ENCODE data around the gene STON2. TPM values are rescaled to one million over a fixed set of nuclear protein-coding genes. Genes with fewer than 3 reads are reported as not detected.

Gene STON2
- total and polyA plus RNA-seq, 4 donors: 1.9 to 30.0 (median 7.3) TPM

GRCh38 chr14:81236138-81236537 lies 164.0 kb downstream of the STON2 start:
- Histone ChIP-seq H3K4me3 (ENCODE audit: low read depth in 1 of 3, low read length in 3 of 3) (no peak overlapping the region), H3K27me3 (ENCODE audit: control insufficient read depth in 4 of 4, insufficient read depth in 4 of 4, low read length in 3 of 4) (no peaks in the 10 kb centered on the region), H3K4me1 (ENCODE audit: control insufficient read depth in 4 of 4, insufficient read depth in 4 of 4, low read length in 3 of 4) (no peaks in the 10 kb centered on the region), H3K27ac (ENCODE audit: low read depth in 1 of 2, low read length in 2 of 2) (no peak overlapping the region), H3K36me3 (ENCODE audit: control insufficient read depth in 4 of 4, insufficient read depth in 3 of 4, low read depth in 1 of 4, low read length in 3 of 4) (no peaks in the 10 kb centered on the region), H3K9me3 (ENCODE audit: control insufficient read depth in 4 of 4, low read length in 3 of 4) (no peaks in the 10 kb centered on the region), H3K9ac (ENCODE audit: low read depth in 1 of 2, low read length in 2 of 2) (no peak overlapping the region)
- WGBS: 96% methylated on average over 20 of the region's 20 CpGs
- DNase-seq (ENCODE audit: low spot score): no peak
- no peak for TF ChIP-seq ATF3 (IDR thresholded peaks at IDR 0.05)
- no peak for TF ChIP-seq ZBTB33 (IDR thresholded peaks at IDR 0.05)
- no peak for TF ChIP-seq JUND (IDR thresholded peaks at IDR 0.05)
- TF ChIP-seq GABPA (IDR thresholded peaks at IDR 0.05 in 1 of 2, conservative IDR thresholded peaks at IDR 0.05 in 1 of 2): no peak
- no peak for TF ChIP-seq HNF4G (IDR thresholded peaks at IDR 0.05)
- TF ChIP-seq, protein P1, sequence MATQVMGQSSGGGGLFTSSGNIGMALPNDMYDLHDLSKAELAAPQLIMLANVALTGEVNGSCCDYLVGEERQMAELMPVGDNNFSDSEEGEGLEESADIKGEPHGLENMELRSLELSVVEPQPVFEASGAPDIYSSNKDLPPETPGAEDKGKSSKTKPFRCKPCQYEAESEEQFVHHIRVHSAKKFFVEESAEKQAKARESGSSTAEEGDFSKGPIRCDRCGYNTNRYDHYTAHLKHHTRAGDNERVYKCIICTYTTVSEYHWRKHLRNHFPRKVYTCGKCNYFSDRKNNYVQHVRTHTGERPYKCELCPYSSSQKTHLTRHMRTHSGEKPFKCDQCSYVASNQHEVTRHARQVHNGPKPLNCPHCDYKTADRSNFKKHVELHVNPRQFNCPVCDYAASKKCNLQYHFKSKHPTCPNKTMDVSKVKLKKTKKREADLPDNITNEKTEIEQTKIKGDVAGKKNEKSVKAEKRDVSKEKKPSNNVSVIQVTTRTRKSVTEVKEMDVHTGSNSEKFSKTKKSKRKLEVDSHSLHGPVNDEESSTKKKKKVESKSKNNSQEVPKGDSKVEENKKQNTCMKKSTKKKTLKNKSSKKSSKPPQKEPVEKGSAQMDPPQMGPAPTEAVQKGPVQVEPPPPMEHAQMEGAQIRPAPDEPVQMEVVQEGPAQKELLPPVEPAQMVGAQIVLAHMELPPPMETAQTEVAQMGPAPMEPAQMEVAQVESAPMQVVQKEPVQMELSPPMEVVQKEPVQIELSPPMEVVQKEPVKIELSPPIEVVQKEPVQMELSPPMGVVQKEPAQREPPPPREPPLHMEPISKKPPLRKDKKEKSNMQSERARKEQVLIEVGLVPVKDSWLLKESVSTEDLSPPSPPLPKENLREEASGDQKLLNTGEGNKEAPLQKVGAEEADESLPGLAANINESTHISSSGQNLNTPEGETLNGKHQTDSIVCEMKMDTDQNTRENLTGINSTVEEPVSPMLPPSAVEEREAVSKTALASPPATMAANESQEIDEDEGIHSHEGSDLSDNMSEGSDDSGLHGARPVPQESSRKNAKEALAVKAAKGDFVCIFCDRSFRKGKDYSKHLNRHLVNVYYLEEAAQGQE (IDR thresholded peaks at IDR 0.05): no peak
- TF ChIP-seq FOXA2 (IDR thresholded peaks at IDR 0.05): no peak
- TF ChIP-seq MAX (IDR thresholded peaks at IDR 0.05): no peak
- TF ChIP-seq, protein P2, sequence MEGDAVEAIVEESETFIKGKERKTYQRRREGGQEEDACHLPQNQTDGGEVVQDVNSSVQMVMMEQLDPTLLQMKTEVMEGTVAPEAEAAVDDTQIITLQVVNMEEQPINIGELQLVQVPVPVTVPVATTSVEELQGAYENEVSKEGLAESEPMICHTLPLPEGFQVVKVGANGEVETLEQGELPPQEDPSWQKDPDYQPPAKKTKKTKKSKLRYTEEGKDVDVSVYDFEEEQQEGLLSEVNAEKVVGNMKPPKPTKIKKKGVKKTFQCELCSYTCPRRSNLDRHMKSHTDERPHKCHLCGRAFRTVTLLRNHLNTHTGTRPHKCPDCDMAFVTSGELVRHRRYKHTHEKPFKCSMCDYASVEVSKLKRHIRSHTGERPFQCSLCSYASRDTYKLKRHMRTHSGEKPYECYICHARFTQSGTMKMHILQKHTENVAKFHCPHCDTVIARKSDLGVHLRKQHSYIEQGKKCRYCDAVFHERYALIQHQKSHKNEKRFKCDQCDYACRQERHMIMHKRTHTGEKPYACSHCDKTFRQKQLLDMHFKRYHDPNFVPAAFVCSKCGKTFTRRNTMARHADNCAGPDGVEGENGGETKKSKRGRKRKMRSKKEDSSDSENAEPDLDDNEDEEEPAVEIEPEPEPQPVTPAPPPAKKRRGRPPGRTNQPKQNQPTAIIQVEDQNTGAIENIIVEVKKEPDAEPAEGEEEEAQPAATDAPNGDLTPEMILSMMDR (IDR thresholded peaks at IDR 0.05; ENCODE audit: low read depth, low read length, missing input control): no peak
- no peak for TF ChIP-seq EGR1 (IDR thresholded peaks at IDR 0.05; ENCODE audit: low read depth in 2 of 2)
- TF ChIP-seq YY1 (IDR thresholded peaks at IDR 0.05): no peak
- TF ChIP-seq RXRA (IDR thresholded peaks at IDR 0.05): no peak
- no peak for TF ChIP-seq HNF4A (conservative IDR thresholded peaks at IDR 0.05)
- no peak for TF ChIP-seq FOXA1 (IDR thresholded peaks at IDR 0.05)
- no peak for TF ChIP-seq SP1 (IDR thresholded peaks at IDR 0.05)
- no peak for TF ChIP-seq NR2F2 (IDR thresholded peaks at IDR 0.05)
- no peak for TF ChIP-seq RAD21 (IDR thresholded peaks at IDR 0.05)
- TF ChIP-seq TAF1 (conservative IDR thresholded peaks at IDR 0.05): no peak
